GM21390 (cell line): ENCODE measurements around the gene TRPM2.

Experiments
- ATAC-seq: cut with Tn5 transposase; IDR thresholded peaks from one replicate; pipeline ENCODE4 v1.9.1; 2021; ENCODE audit not compliant: unreplicated experiment

Gene TRPM2

DNA sequence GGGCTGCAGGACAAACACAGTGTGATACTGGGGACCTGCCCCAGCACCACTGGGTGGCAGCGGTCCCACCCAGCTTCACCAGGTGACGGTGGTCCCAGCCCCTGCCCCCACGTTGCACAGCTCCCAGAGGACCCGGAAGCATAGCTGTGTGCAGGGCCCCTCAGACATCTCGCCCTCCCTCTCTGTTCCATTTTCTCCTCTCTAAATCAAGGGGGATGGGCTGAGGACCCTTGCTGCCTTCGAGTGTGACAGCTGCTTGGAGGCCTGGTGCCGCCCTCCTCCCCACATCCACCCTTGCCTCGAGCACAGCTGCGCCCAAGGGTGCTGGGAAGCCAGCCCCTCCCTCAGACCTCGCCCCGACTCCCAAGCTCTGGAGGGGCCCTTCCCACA is 85.8 kb downstream of the TRPM2 start:
- ATAC-seq: no peak

DNA sequence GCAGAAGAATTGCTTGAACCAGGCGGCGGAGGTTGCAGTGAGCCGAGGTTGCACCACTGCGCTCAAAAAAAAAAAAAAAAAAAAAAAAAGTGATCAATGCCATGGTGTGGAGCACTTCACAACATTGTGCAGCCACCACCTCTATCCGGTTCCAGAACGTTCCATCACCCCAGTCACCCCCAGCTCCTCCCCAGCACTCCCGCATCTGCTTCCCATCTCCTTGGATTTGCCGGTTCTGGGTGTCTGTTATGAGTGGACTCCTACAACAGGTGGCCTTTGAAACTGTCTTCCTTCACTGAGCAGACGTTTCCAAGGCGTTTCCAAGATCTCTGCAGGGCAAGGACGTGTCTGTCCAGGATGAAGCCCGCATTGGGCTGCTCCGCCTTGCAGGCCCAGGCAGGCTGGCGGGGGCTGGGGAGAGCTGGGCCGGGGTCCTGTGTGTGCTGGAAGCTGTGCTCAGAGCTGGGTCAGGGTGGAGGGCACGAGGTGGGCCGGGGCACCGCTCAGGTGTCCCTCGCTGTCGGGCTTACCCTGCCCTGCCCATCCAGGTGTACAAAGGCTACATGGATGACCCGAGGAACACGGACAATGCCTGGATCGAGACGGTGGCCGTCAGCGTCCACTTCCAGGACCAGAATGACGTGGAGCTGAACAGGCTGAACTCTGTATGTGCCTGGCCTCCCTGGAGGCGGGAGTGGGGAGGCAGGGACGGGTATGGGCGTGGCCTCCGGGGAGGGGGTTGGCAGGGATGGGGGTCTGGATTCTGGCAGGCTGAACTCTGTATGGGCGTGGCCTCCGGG is 87.0 kb downstream of the TRPM2 start:
- ATAC-seq: no peak

DNA sequence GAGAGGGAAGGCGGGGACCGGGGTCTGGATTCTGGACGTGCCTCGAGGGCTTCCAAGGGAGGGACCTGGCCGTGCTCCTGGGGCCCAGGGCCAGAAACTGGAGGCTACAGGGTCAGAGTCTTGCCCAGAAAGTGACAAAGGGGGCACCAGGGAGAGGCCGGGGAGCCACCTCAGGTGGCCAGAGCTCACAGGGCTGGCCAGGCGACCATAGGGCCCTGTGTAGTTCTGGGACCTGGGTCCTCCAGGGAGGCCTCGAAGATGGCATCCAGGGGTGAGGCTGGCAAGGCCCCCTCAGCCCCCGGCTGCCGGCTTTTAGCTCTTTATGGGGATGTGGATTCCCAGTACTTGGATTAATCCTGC is 87.6 kb downstream of the TRPM2 start:
- ATAC-seq: no peak

- no peak for ATAC-seq
These were observed 88.3 kb downstream of the TRPM2 start for GRCh38 chr21:44441581-44442265.

- no peak for ATAC-seq
These were observed 89.1 kb downstream of the TRPM2 start for GRCh38 chr21:44442266-44443125.

DNA sequence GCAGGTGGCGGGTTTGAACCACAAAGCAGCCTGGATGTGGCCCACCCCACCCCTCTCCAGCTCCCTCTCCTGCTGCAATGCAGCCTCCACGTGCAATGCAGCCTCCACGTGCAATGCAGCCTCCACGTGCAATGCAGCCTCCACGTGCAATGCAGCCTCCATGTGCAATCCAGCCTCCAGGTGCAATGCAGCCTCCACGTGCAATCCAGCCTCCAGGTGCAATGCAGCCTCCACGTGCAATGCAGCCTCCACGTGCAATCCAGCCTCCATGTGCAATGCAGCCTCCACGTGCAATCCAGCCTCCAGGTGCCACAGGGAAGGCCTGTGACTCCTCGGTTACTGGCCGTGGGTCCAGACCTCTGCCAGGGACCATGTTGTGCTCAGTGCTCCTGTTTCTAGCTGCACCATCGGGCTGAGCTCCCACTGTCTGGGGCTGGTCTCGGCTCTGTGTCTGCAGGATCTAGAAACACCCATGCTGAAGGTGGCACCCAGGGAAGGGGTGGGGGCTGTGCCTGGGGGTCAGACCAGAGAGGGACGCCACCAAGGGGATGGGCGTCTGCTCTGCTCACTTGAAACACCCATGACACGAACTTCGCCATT is 90.0 kb downstream of the TRPM2 start:
- ATAC-seq: no peak

- no peak for ATAC-seq
These were observed 90.5 kb downstream of the TRPM2 start for GRCh38 chr21:44443891-44444285.

DNA sequence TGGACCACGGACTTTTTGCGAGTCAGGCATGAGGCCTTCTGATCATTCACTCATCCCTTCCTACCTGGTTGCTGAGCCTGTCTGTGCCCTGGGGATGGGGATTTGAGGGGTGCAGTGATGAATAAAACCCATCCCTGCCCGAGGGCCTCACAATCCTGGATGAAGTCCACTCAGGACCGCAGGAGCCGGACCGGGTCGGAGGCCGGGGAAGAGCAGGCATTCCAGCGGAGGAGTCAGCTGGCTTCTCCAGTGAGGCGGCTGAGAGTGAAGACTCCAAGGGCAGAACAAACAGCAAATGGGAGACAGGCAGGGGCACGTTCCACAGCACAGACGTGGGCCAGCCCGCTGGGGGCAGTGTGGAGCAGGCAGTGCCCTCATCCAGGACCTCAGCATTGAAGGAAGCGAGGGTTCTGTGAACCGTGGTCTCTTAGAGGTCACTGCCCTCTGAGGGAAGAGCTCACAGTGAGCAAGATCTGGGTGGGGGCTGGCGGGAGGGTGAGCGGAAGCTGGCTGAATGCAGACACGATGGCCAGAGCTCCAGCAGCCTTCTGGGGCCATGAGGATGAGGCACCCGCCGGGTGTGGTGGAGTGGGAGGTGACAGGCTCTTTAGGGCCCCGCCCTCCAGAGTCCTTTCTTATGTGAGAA is 91.0 kb downstream of the TRPM2 start:
- no peak for ATAC-seq

DNA sequence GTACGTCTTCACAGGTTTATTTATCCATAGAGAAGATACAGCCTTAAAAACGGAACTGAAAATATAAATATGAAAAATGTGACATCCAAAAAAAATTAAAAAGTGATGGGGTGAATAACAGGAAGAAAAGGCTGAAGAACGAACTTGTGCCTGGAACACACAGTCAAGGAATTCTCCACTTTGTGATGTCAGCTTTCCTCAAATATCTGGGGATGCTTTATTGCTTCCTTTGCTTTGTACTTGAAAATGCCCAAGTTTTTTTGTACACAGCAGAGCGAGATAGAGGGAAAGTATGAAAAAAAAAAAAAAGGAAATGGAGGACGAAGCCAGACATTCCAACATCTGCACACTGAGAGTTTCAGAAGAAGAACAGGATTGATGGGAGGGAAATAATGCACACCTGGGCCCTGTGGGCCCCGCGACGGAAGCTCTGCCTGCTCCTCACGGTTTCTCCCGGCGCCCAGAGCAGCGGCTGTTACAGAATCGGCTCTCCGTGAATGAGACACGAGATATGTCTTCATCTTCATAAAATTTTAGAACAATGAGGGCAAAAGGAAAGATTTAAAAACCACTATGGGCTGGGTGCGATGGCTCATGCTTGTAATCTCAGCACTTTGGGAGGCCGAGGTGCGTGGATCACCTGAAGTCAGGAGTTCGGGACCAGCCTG is 91.9 kb downstream of the TRPM2 start:
- ATAC-seq: no peak

DNA sequence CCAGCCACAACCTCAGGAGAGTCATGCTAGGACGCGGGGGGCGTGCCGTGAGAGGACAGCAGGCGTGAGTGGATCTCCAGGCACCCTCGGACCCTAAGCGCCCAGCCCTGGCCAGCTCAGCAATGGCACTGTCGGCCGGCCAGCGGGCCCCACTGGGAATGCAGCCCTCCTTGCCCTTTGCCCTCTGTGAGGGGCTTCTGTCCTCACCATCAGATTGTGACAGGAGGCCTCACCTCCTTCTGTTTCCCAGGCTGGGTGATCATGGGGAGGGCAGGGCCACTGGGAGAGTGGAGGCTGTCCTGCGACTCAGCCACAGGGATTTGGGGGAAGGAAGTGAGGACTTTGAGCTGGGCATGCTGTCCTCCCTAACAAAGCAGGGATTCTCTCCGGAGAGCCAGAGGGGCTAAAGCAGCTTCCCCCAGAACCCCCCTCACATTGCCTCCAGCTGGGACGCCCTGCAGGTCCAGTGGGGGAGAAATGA is 95.3 kb downstream of the TRPM2 start:
- no peak for ATAC-seq

- no peak for ATAC-seq
These were observed 96.3 kb downstream of the TRPM2 start for GRCh38 chr21:44449473-44450363.

DNA sequence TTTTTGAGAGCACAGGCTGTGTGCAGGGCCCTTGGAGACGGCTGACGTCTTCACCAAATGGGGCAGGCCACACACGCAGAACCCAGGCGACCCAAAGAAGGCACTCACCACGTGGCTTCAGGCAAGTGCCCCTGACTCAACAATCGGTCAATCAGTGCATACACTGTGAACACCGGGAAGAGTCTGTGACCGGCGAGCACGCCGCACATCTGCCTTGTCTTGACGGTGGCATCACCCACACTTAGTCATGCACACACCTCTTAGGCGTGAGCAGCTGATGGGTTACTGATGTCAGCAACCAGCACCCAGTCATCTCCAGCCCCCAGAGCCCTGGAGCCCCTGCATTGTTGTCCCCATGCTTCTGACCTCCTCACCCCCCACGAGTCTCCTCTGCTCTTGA is 97.0 kb downstream of the TRPM2 start:
- no peak for ATAC-seq

DNA sequence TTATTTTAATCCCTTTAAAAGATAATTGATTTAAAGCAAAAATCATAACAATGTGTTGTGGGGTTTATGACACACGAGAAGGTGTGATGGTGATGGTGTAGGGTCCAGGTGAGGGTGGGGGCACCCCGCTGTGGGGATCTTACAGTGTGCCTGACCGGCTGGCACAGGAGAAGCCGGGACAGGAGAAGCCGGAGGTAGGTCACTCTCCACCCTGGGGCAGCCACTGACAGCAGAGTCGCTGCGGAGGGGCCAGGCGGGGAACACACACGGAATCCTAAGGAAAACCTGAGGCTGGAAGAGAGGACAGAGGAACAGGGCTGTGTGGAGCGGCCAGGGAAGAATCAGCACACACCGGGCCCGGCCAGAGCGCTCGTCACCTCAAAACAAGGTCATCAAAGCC is 97.6 kb downstream of the TRPM2 start:
- no peak for ATAC-seq

GRCh38 chr21:44453120-44453519 is 99.7 kb downstream of the TRPM2 start:
- no peak for ATAC-seq

- no peak for ATAC-seq
These were observed 100.6 kb downstream of the TRPM2 start for GRCh38 chr21:44454058-44454457.

GRCh38 chr21:44454747-44455523 is 101.5 kb downstream of the TRPM2 start, which contains the start of gene LRRC3:
TSS of gene LRRC3 (plus strand) at chr21:44455510. CDS start at chr21:44456645, 1,135 bp downstream.
- ATAC-seq: no peak

DNA sequence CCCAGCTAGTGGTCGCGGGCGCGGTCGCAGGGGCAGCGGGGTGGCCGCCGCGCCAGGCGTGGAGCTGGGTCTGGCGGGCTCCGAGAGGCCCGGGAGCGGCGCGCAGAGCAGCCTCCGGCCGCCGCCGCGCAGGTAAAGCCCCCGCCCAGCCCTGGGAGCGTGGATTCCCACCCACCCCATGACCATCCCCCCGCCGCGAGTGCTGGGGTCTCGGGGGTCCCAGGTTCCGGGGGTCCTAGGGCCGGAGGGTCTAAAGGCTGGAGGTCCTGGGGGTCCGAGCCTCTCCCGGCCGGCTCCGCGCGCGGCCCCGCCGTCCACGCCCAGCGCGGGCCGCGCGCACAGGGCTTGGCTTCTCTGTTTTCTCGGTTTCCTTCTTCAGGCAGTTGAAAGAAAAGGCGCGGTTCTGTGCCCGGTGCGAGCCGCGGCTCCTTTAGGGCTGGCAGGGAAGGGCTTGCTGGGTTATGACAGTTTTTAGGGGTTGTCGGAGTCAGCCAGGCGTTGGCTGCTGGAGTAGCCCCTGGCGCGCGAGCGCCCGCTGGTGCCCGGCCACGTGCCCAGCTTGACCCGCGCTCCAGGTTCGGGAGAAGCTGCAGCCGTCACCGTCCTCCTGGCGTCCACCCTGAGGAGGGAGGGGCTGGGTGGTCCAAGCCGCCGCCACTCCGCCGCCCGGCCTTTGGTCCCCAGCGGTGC is 102.2 kb downstream of the TRPM2 start:
- ATAC-seq: no peak
